ENCODE data around the gene SCN1B. TPM values are rescaled to one million over a fixed set of nuclear protein-coding genes. Genes with fewer than 3 reads are reported as not detected.
"Not testable (repeated sequence)": the region's sequence is repeated elsewhere in the genome, so short reads cannot be mapped to it uniquely, and the experiment has no call there.

SCN1B gene
- polyA plus RNA-seq, 12 donors: 2.1 to 7.4 (median 5.4) TPM; not detected in 1

DNA sequence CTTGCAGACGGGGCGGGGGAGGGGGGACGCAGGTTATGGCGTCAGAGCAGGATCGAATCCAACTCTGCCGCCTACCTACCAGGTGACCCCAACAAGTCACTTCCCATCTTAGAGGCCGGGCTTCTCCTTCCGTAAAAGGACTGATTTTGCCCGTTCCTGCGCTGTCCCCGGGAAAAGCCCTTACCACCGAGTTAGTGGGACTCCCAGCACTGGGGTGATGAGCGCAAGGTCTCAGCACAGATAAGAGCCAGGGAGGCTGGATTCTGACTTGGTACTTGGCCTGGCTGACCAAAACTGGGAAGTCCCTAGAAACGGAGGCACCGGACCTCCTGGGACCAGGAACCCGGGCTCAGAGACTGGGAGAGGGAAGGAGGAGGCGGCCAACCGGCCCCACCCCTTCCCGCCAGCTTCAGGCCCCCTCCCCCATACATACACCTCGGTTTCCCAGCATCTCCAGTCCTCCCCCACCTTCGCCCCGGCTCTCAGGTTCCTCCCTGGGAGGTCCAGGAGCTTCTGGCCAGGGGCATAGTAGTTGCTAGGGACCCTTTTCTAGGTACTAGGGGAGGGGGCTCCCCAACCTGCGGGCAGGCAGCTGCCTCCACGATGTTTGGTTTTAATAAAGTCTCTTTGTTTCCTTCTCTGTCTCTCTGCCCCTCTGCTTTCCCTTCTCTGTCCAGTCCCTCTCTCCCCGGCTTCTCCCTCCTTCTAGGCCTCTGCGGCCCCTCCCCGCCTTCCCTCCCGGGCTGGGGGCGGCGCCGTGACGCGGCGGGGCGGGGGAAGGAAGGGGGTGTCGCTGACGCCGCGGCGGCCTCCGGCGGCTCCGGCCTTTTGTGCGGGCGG, 30.6 kb upstream of the SCN1B start, which contains the start of gene GRAMD1A:
GRAMD1A (plus strand) TSS at position 826 of the 840 bp plus-strand sequence. CDS start 156 bp downstream, outside the sequence.
- peak; percentile 89 for DNase-seq

DNA sequence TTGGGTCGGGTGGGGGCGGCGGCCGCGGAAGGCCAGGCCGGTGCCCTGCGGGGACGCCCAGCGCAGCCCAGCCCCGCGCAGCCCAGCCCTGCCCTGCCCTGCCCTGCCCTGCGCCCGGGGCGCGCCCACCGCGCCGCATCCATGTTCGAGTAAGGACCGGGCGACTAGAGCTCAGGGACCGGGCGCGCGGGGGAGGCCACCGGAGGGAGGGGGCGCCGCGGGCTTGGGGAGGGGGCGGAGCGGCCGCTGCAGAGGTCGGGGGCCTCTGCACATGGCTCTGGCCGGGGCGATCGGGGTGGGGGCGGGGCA, 30.0 kb upstream of the SCN1B start:
- DNase-seq: no peak

DNA sequence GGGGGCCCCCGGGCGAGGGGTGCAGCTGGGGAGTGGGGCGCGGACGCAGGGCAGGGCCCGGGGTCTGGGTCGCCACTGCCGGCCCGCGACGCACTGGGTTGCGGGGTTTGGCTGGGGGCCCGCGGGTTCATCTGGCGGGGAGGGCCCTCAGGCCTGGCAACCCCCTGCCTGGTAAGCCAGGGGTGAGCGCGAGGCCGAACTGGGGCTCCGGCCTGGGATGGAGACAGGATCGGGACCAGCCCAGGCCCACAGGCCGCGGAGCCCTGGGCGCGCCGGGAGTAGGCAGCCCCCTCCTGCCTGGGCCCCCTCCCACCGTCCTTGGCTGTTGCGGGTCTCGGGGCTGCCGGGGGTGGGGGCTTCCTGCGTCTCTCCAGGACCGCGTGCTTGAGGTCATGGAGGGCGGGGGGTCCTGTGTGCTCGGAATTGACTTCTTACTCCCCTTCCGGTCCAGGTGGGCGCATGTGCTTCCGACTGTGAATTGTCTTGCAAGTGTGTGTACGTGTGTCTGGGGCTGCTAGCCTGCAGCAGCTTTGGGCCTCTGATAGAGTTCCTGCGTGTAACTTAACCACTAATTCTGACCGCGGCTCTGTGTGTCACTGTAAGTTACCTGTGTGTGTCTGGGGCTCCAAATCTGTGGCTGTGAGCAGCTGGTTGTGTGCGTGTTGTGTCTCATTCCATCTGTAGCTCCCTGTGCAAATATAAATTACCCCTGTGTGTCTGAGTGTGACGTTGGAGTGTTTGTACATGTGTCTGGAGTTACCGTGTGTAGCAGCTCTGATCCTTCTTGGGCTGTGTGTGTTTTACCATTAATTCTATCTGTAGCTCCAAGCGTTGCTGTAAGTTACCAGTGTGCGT, 29.4 kb upstream of the SCN1B start:
- DNase-seq: no peak

GRCh38 chr19:35002037-35002535, 28.2 kb upstream of the SCN1B start:
- DNase-seq: no peak

DNA sequence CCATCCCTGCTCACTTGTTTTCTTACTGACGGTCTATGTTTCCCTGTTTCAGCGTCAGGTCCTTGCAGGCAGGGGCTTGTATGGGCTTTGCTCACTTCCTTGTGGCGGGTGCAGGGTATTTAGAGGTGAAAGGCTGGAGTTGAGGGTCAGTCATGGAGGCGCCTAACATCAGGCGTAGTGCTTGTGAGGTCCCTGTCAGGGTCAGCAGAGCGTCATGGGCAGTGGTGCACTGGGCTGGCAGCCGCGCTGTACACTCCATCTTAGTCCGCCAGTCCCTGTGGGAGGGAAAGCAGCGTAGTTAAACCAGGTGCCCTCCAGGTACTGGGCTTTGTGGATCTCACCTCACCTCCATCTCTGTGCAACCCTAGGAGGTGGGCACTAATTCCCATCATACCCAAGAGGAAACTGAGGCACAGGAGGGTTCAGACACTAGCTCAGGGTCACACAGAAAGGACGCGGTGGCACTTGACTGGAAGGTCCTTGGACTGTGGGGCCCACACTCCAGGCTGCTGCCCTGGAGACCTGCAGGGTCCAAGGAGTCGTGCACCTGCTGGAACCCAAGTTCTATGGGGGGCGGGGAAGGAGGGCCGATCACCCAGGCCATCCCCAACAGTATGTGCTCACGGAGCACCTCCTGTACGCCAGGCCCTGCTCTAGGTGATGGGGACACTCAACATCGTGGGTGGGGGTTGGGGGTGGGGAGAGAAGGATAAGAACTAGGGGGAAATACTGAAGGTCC, 25.6 kb upstream of the SCN1B start:
- no peak for DNase-seq

- DNase-seq: no peak
Measured at GRCh38 chr19:35005256-35005977, 24.9 kb upstream of the SCN1B start.

GRCh38 chr19:35006007-35006341, 24.3 kb upstream of the SCN1B start:
- not testable (repeated sequence) for DNase-seq

DNA sequence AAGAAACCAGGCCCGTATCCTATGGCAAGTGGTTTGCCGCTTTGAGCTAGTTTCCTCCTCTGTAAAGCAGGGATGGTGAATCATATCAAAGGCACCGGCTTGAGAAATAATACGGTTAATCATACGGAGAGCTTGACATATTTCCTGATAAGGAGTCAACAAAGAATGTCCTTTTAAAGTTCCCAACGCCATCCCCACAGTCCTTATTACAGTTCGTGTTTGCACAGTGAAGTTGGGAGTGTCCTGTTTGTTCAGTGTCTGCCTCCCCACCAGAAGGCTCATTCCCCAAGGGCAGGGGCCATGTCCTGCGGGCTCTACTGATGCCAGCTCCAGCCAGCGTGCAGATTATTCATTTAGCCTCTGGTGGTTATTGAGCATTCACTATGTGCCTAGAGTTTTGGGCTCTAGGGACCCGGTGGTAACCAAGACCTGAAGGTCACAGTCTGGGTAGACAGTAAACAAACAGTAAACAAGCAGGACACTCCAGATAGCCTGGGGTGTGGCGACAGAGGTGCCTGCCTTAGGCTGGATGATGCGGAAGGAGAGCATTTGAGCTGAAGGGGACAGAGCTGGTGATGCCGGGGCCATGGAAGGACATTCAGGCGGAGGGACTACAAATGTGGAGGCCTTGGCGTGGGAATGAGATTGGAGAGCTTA, 23.8 kb upstream of the SCN1B start:
- no peak for DNase-seq

DNA sequence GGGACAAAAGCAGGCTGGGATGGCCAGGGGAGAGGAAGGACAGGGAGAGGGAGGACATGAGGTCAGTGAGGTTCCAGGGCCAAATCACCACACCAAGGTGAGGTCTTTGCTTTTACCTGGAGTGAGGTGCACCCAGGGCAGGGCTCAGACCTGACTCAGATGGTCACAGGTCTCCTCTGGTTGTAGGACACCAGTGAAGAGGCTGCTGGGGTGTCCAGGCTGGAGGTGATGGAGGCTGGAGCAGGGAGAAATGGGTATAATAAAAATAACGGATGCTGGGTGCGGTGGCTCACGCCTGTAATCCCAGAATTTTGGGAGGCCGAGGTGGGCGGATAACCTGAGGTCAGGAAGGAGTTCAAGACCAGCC, 23.3 kb upstream of the SCN1B start:
- no peak for DNase-seq

DNA sequence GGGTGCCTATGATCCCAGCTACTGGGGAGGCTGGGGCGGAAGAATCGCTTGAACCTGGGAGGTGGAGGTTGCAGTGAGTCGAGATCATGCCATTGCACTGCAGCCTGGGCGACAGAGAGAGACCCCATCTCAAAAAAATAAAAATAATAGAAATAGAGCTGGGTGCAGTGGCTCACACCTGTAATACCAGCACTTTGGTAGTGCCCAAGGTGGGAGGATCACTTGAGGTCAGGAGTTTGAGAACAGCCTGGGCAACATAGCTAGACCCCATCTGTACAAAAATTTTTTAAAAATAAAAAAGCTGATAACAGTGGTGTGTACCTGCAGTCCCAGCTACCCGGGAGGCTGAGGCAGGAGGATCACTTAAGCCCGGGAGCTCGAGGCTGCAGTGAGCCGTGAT, 22.8 kb upstream of the SCN1B start:
- DNase-seq: not testable (repeated sequence)

DNA sequence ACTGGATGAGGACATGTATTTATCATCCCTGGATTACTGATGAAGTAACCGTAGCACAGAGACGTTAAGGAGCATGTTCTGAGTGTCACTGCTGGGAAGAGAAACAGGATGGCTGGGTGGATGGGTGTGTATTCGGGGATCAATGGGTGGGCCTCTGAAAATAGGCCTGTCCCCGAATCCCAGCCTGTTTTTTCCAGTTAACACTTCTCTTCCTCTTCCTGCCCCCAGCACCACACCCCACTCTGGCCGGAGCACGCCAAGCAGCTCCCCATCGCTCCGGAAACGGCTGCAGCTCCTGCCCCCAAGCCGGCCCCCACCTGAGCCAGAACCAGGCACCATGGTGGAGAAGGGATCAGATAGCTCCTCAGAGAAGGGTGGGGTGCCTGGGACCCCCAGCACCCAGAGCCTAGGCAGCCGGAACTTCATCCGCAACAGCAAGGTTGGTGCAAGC, 21.4 kb upstream of the SCN1B start:
- no peak for DNase-seq

- no peak for DNase-seq
Measured at GRCh38 chr19:35009424-35010415, 20.6 kb upstream of the SCN1B start.

GRCh38 chr19:35011091-35011689, 19.1 kb upstream of the SCN1B start:
- DNase-seq: no peak

DNA sequence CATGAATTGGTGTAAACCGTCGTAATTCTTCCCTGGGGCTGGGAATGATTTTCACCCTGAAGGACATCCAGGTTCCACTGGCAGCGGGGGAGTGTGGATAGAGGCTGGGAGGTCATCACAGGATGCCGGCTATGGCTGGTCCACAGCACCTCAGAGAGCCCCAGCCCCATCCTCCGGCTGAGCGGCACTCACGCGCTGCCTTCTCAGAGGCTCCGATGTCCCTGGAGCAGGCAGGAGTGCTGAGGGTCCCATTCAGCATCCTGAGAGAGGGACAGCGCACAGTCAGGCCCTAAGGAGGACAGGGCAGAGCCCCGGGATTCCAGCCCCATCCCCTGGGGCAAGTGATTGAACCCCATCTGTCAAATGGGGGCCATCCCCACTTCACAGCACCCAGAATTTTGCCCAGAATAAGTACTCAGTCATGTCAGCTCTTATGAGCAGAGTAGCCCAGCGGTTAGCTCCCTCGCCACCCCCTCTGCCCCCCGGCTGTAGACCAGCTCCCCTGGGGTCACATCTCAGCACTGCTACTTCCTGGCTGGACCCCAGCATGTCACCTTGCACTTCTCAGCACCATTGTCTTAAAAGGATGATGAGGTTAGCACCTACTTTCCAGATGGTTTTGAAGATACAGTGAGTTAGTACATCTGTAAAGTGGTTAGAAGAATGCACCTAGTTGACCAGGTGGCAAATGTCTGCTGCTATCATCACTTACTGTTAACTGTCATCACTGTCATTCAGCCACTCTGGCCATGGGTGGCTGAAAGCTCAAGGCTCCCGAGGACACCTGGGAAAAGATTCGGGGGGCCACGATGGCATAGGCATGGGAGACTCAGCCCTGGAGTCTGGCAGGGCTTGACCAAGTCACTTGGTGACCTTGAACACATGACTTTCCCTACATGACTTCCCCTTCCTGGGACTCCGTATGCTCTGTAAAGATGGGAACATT, 18.3 kb upstream of the SCN1B start:
- DNase-seq: no peak

DNA sequence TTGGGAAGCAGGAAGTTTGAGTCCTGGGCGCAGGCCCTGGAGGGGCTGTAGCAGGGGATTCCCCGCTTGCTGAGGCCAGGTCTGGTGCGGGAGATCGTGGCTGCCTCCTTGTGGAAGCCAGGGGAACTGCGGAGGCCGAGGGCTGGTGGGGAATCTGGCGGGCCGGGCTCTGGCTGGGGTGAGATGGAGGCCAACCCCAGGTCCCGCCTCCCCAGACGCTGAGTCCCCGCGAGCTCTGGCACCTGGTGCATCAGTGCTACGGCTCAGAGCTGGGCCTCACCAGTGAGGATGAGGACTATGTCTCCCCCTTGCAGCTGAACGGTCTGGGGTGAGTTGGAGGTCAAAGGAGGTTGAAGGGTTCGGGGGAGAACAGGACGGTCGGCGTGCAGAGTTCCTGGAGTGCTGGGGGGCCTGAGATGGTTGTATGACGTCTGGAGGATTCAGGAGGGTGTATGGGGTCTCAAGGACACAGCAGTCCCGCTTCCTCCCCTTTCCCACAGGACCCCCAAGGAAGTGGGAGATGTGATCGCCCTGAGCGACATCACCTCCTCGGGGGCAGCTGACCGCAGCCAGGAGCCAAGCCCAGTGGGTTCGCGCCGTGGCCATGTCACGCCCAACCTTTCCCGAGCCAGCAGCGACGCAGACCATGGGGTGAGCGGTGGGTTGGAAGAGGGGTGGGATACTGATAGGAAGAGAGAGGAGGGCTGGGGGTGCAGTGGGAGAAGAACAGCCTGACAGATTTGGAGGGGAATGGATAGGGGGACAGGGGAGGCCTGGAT, 17.0 kb upstream of the SCN1B start:
- DNase-seq: peak; percentile 72

DNA sequence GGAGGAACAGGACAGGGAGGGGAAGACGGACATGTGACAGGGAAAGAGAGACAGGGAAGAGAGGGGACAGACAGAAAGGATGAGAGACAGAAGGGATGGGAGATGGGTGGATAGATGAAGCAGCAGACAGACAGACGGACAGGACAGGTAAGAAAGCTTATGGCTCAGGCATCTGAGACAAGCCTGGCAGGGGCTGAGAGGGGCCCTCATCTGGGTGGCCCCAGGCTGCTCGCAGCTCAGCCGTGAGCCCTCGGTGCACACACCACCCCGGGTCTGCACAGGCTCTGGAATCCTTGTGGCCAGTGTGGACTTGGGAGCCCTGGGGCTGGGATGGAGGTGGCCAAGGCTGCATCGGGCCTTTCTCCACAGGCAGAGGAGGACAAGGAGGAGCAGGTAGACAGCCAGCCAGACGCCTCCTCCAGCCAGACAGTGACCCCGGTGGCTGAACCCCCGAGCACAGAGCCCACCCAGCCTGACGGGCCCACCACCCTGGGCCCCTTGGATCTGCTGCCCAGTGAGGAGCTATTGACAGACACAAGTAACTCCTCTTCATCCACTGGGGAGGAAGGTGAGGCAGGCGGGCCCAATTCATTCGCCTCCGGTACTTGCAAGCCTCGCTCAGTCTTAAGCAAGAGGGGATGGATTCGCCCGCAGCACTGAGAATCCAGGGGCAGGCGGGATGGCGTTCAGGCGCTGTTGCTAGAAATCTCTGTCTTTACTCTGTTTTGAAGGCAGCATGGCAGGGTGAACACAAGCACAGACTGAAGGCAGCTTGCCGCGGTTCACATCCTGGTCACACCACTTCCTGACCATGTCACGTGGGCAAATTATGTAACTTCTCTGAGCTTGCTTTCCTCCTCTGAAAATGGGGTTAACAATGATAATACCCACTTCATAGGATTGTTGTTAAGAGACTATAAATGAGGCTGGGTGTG, 16.2 kb upstream of the SCN1B start:
- no peak for DNase-seq

All from muscle of arm (tissue), 12 donors.